GM12874 (cell line): ENCODE data around the gene KCNK17.

Experiments used
- TF ChIP-seq, protein P1 (sequence below): IDR thresholded peaks from 2 replicates; pipeline ENCODE4 v1.5.1; 2011; ENCODE audit warnings: low read depth, mild to moderate bottlenecking, control low read depth, low read length, moderate library complexity; ENCODE audit not compliant: insufficient read depth

KCNK17 gene, protein sequence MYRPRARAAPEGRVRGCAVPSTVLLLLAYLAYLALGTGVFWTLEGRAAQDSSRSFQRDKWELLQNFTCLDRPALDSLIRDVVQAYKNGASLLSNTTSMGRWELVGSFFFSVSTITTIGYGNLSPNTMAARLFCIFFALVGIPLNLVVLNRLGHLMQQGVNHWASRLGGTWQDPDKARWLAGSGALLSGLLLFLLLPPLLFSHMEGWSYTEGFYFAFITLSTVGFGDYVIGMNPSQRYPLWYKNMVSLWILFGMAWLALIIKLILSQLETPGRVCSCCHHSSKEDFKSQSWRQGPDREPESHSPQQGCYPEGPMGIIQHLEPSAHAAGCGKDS

GRCh38 chr6:39314273-39314795 lies at the start of gene KCNK17:
Gene KCNK17, minus strand, starts transcription at chr6:39314419. Its CDS starts 99 bp downstream, at chr6:39314320.
- TF ChIP-seq, protein P1, sequence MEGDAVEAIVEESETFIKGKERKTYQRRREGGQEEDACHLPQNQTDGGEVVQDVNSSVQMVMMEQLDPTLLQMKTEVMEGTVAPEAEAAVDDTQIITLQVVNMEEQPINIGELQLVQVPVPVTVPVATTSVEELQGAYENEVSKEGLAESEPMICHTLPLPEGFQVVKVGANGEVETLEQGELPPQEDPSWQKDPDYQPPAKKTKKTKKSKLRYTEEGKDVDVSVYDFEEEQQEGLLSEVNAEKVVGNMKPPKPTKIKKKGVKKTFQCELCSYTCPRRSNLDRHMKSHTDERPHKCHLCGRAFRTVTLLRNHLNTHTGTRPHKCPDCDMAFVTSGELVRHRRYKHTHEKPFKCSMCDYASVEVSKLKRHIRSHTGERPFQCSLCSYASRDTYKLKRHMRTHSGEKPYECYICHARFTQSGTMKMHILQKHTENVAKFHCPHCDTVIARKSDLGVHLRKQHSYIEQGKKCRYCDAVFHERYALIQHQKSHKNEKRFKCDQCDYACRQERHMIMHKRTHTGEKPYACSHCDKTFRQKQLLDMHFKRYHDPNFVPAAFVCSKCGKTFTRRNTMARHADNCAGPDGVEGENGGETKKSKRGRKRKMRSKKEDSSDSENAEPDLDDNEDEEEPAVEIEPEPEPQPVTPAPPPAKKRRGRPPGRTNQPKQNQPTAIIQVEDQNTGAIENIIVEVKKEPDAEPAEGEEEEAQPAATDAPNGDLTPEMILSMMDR, result no peak

DNA sequence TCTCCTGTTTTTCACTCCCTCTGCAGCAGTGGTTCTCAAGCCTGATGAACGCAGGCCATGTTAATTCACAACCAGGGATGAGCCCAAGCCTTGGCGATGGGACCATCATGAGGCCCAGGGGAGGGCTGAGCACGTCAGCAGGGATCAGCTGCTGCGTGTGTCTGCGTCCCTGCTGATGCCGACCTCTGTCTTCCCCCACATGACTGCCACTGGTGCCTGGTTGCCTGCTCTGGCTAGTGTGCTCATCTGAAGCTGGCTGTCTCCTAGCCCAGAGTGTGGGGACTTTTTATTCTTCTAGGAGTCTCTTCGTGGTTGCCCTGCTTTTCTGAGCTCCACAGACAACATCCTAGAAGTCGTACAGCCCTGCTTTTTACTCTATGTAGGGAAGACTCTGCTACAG lies 49.1 kb upstream of the KCNK17 start:
- TF ChIP-seq, protein P1, result no peak

DNA sequence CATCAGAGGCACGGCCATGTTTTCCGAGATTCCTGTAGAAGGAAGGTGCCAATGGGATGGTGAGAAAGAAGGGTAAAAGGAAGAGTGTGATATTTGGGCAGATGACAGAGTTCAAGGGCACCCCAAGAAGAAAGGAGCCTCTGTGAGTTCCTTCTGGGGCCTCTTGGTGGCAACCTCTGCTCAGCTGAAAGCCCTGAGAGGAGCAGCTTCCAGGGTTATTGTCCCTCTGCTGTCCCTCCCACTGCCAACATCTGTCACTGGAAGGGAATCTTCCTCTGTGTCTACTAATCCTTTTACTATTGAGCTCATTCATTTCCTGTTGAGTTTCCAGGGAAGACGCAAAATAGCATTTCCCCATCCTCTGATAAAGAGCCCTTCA lies 48.3 kb upstream of the KCNK17 start:
- TF ChIP-seq, protein P1, result peak; percentile 54; the same call in 1 of the 2 replicates

GRCh38 chr6:39361657-39362486 lies 47.7 kb upstream of the KCNK17 start:
- TF ChIP-seq, protein P1, result peak; percentile 92

DNA sequence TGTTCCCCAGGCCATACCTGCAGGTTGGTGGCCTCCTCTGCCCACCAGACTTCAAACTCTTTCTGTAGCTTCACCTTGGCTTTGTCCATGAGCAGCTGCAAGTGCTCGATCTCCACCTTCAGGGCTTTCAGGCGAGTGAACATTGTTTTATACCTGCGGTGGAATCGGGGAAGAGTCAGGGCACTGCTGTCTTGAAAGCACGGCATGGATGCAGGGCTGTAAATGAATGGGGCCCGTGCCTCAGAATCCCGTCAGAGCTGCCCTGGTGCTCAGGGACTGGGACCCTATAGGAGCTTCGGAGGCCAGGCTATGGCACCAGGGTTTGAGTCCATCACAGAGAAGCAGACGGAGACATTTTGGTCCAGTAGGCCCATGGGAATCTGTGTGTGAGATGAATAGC lies 46.2 kb upstream of the KCNK17 start:
- TF ChIP-seq, protein P1, result no peak

GRCh38 chr6:39357998-39358686 lies 43.9 kb upstream of the KCNK17 start:
- TF ChIP-seq, protein P1, result no peak
